T follicular helper cell (primary cell): ENCODE data around the gene ST6GALNAC3.

Experiments
- DNase-seq: peaks from one replicate; pipeline ENCODE4 v3.0.0-alpha.2; 2020; ENCODE audit warnings: low read depth

ST6GALNAC3 gene

GRCh38 chr1:76583235-76583868 lies 508.8 kb downstream of the ST6GALNAC3 start:
- DNase-seq: no peak

- DNase-seq: no peak
Observed at GRCh38 chr1:76583875-76584477, 509.4 kb downstream of the ST6GALNAC3 start.

GRCh38 chr1:76585980-76586674 lies 511.6 kb downstream of the ST6GALNAC3 start:
- DNase-seq: no peak

GRCh38 chr1:76587212-76587611 lies 512.7 kb downstream of the ST6GALNAC3 start:
- no peak for DNase-seq

- DNase-seq: no peak
Observed at GRCh38 chr1:76591461-76591860, 516.9 kb downstream of the ST6GALNAC3 start.

- no peak for DNase-seq
Observed at GRCh38 chr1:76591963-76592362, 517.4 kb downstream of the ST6GALNAC3 start.

- DNase-seq: no peak
Observed at GRCh38 chr1:76593141-76593540, 518.6 kb downstream of the ST6GALNAC3 start.

GRCh38 chr1:76593618-76594017 lies 519.1 kb downstream of the ST6GALNAC3 start:
- DNase-seq: no peak

- no peak for DNase-seq
Observed at GRCh38 chr1:76595024-76595423, 520.5 kb downstream of the ST6GALNAC3 start.

GRCh38 chr1:76601465-76601864 lies 526.9 kb downstream of the ST6GALNAC3 start:
- DNase-seq: no peak

- no peak for DNase-seq
Observed at GRCh38 chr1:76607717-76608116, 533.2 kb downstream of the ST6GALNAC3 start.

GRCh38 chr1:76611770-76612445 lies 537.4 kb downstream of the ST6GALNAC3 start:
- DNase-seq: no peak

GRCh38 chr1:76613886-76614285 lies 539.3 kb downstream of the ST6GALNAC3 start:
- no peak for DNase-seq

GRCh38 chr1:76615253-76616035 lies 540.9 kb downstream of the ST6GALNAC3 start:
- DNase-seq: no peak

GRCh38 chr1:76620371-76620770 lies 545.8 kb downstream of the ST6GALNAC3 start:
- DNase-seq: no peak

- DNase-seq: no peak
Observed at GRCh38 chr1:76622774-76623528, 548.4 kb downstream of the ST6GALNAC3 start.

- no peak for DNase-seq
Observed at GRCh38 chr1:76625886-76626678, 551.5 kb downstream of the ST6GALNAC3 start.

GRCh38 chr1:76627498-76627897 lies 553.0 kb downstream of the ST6GALNAC3 start:
- DNase-seq: no peak

GRCh38 chr1:76627901-76628300 lies 553.4 kb downstream of the ST6GALNAC3 start:
- no peak for DNase-seq

- no peak for DNase-seq
Observed at GRCh38 chr1:76632136-76632535, 557.6 kb downstream of the ST6GALNAC3 start.
